GM18517 (cell line): ENCODE measurements around the gene ZKSCAN8.
"Not testable (repeated sequence)": the region's sequence is repeated elsewhere in the genome, so short reads cannot be mapped to it uniquely, and the experiment has no call there.

Source experiments
- ATAC-seq: cut with Tn5 transposase; IDR thresholded peaks from one replicate; pipeline ENCODE4 v1.9.1; 2021; ENCODE audit warnings: mild to moderate bottlenecking, moderate library complexity; ENCODE audit not compliant: unreplicated experiment

The ZKSCAN8 gene

DNA sequence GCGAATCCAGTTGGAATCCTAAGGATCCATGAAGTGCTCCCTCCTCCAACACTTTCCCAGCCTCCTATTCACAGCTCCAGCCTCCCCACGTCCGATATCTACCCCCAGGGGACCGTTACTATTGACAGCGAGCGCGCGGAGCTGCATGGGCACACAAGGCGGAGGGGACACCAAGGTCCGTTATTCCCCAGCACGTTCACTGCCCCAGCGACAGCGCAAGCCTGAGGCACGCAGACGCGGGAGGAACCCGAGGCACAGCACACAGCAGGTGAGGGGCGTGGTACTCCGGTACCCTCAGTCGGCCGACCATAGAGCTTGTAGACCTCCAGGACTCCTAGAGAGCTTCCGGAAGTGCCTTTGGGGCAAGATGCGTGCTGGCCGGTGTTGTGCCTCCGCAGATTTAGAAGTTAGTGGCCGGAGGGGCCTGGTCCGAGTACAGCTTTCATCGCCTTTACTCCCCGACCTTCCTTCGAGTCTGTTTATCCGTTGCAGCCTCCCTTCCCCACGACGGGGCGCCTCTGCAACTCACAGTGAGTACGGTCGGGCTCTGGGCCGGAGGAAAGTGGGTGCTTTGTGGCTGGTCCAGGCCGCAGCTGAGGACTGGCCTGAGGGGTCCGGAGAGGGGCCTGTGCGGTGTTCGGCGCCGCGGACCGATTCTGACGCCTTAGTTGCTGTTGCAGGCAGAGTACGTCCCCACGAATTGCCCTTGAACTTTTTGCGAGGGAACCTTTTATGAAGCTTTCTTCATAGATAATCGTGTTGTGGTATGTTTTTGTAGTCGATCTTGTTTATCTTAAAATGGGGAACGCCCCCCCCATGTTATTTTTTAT lies at the start of gene ZKSCAN8:
TSS of gene ZKSCAN8 (plus strand) at position 384 of the 830 bp plus-strand sequence. CDS start 6,525 bp downstream, outside the sequence.
- ATAC-seq: peak; percentile 76

DNA sequence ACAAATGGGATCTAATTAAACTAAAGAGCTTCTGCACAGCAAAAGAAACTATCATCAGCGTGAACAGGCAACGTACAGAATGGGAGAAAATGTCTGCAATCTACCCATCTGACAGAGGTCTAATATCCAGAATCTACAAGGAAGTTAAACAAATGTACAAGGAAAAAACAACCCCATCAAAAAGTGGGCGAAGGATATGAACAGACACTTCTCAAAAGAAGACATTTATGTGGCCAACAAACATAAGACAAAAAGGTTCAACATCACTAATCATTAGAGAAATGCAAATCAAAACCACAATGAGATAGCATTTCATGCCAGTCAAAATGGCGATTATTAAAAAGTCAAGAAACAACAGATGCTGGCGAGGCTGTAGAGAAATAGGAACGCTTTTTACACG lies 39.5 kb upstream of the ZKSCAN8 start:
- ATAC-seq: not testable (repeated sequence)

- not testable (repeated sequence) for ATAC-seq
Measured at GRCh38 chr6:28102699-28103098, 39.0 kb upstream of the ZKSCAN8 start.

- peak; percentile 94 for ATAC-seq
Measured at GRCh38 chr6:28104392-28105244, 37.1 kb upstream of the ZKSCAN8 start.

- no peak for ATAC-seq
Measured at GRCh38 chr6:28105245-28105639, 36.4 kb upstream of the ZKSCAN8 start.

- no peak for ATAC-seq
Measured at GRCh38 chr6:28107506-28107905, 34.2 kb upstream of the ZKSCAN8 start.

- no peak for ATAC-seq
Measured at GRCh38 chr6:28111964-28112363, 29.7 kb upstream of the ZKSCAN8 start.

DNA sequence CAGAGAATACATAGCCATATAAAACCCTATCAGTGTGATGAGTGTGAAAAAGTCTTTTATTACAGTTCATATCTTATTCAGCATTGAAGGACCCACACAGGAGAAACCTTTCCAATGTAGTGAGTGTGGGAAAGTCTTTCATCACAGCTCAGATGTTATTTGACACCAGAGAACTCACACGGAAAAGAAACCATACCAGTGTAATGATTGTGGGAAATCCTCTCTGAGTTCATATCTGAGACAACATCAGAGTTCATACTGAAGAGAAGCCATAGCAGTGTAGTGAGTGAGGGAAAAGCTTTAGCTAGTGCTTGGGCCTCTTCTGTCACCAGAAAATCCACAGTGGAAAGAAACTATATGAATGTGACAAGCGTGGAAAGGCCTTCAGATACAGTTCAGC lies 25.9 kb upstream of the ZKSCAN8 start:
- ATAC-seq: no peak

DNA sequence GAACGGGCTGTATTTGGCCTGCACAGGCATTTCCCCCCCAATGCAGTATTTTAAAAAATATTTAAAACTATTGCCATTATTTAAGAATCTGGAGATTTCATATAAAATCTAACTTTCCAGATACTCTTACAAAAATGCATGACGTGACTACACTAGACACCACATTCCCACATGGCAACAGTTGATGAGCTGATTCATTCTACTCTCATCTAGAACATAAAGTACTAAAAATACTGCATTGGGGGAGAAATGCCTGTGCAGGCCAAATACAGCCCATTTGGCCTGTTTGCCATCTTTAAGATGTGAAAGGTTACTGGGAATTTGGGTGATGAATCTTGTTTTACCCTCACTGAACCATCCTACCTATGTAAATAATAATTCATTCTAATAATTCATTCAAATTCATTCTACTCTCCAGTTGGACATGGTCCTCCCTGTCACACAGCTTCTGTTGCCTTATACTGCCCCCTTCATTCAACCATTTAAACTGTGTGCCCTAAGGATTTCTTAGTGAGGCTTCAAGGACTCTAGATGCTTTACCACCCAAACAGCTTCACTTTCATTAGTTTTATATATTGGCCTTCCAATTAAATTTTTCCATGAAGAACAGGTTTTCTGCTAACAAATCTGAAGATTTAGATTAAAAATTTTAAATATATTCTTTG lies 24.2 kb upstream of the ZKSCAN8 start:
- ATAC-seq: no peak

- no peak for ATAC-seq
Measured at GRCh38 chr6:28118217-28118616, 23.5 kb upstream of the ZKSCAN8 start.

- no peak for ATAC-seq
Measured at GRCh38 chr6:28121876-28122275, 19.8 kb upstream of the ZKSCAN8 start.

DNA sequence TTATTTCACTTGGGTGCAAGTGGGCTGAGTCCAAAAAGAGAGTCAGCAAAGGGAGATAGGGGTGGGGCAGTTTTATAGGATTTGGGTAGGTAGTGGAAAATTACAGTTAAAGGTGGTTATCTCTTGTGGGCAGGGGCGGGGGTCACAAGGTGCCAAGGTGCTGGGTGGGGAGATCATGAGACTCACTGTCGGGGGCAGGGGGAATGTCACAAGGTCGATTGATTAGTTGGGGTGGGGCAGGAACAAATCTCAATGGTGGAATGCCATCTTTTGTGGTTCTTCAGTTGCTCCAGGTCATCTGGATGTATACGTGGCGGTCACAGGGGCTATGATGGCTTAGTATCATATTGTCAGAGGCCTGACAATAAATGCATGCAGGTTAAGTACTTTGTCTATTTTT lies 19.4 kb upstream of the ZKSCAN8 start:
- not testable (repeated sequence) for ATAC-seq

DNA sequence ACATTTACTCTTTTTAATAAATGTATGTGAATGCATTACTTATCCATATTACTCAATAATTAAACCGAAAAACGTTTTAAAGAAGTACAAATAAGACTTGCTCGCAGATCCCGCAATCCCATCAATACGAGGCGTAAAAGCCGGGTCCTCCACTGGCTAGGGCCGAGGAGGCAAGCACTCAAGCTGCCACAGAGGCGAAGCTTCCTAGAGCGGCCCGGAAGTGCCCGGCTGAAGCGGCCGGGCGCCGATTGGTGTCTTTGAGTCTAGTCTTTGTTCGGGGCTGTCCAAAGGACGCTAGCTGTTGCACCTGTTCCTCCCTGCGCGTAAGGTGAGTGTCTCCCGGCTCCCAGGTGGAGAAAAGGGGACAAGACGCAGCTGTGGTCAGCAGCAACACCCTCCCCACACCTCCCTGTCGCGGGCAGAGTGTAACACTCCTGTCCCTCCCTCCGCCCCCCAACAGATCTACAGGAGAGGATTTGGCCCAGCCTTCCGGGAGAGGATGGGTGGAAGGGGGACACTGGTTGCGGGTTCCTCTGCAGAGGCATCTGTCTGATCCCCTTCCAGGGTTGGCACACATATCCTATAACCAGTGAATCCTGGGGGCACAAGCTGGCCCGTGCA lies 17.2 kb upstream of the ZKSCAN8 start, which contains the start of gene ZSCAN16:
TSS of gene ZSCAN16 (plus strand) at position 260 of the 621 bp plus-strand sequence. CDS start 835 bp downstream, outside the sequence.
- ATAC-seq: peak; percentile 85

GRCh38 chr6:28124971-28125353 lies 16.7 kb upstream of the ZKSCAN8 start:
- peak; percentile 5 for ATAC-seq

GRCh38 chr6:28125401-28125800 lies 16.3 kb upstream of the ZKSCAN8 start:
- ATAC-seq: no peak

DNA sequence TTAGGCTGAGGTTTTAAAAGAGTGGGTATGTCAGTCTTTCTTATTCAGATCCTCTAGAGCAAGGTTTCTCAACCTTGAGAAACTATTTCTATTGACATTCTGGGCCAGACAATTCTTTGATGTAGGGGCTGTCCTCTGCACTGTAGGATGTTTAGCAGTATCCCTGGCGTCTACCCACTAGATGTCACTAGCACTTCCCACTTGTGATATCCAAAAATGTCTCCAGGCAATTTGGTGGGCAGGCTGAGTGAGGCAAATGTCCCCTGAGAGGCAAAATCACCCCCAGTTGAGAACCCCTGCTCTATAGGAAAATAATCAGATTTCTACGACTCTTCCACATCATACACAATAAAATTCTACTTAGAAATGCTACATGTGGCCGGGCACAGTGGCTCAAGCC lies 7.7 kb upstream of the ZKSCAN8 start:
- no peak for ATAC-seq

DNA sequence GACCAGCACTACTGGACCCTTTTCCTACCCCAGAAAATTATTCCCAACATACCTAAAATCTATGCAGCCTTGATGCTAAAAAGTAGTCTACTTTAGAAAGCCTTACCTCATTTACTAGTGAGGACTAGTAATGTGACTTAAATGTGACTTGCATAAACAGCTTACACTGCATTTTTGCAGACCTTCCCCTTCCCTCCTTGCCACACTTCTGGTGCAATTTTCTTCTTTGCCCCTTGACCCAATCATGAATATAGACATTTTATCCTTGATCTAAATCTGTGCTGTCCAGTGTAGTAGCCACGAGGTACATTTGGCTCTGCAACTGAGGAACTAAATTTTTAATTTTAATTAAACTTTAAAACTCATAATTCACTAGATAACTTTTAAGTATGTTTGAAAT lies 7.0 kb upstream of the ZKSCAN8 start:
- ATAC-seq: no peak

DNA sequence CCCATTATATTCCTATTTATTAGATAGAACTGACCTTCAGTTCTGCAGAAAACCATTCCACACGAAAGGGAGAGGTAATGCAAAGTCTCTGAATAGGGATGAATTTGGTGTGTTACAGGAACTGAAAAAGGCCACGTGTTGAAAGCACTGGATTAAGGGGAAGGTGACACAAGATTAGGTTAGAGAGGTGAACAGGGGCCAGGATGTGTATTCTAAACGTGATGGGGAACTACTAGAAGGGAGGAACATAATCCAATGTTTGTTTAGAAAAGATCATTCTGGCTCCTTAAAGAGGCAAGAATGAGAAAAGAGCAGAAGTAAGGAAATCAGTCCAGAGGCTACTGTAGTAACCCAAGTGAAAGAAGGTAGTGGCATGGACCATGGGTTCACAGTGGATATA lies 6.3 kb upstream of the ZKSCAN8 start:
- ATAC-seq: no peak

DNA sequence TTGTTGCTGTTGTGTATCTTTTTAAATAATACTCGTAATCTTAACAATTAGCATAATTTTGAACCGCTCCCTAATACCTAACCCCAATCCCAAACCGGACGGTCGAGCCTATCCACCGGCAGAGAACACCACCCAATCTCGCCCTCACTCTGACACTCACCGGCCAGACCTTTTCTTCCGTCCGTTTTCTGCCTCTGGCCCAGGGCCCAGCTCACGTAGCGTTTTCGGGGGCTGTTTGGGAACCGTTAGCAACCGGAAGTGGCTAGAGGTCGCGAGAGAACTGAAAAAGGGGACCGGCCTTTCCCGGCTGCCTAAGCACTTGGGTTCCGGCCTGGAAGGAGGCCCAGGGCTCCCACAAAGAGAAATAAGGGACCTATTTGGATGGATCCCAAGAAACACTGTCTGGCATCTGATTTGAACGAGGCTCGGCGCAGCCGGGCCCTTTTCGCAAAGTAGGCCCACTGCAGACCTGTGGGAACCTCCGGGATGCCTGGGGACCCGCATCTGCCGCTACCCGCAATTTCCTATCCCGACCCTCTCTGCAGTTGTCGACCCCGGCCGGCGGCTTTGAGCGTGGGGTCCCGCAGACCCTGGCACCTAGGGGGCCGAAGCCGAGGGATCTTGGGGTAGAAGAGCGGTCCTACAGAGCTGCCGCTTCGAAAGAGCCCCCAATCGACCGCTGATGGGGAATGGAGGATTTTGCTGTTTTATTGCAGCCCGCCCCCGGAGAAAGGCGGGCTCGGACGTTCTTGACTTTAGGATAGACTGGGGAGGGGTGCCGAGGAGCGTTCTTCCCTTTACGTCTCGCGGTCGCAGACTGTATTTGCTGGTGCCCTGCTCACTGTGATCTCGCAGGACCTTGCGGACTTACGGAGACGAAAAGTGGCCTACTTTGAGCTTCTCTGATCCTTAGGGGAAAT lies 4.8 kb upstream of the ZKSCAN8 start:
- ATAC-seq: peak; percentile 60

DNA sequence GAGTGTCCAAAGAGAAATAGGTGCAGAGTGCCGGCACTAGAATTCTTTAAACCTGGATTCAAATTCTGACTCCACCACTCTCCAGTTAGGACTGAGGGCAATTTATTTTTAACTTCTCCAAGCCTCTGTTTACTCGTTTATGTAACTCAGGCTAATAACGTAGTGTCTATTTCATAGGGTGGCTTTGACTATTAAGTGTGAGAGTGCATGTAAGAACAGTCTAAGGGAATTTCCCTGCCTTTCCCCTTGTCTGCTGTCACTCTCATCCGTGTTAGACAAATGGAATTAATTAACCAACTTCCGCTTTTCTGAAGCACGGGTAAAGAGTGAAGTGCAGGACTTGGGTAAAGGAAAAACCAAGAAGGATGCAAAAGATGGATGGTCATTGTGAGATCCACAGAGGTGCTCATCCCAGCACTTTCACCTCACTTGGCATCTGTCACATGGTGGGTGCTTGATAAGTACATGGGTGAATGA lies 4.1 kb upstream of the ZKSCAN8 start:
- peak; percentile 32 for ATAC-seq
